HG03565 (cell line): ENCODE data around the gene PPP1R14B.
A peak's percentile ranks its signal among the peaks of the same experiment; 100 is the strongest.
"Not testable (repeated sequence)": the region's sequence is repeated elsewhere in the genome, so short reads cannot be mapped to it uniquely, and the experiment has no call there.

Experiments
- ATAC-seq: cut with Tn5 transposase; IDR thresholded peaks from one replicate; pipeline ENCODE4 v1.9.1; 2021; ENCODE audit warnings: mild to moderate bottlenecking, moderate library complexity; ENCODE audit not compliant: unreplicated experiment

PPP1R14B gene

GRCh38 chr11:64246621-64246870 is 197 bp downstream of the PPP1R14B start:
- ATAC-seq, result not testable (repeated sequence)

- ATAC-seq, result no peak
Observed at GRCh38 chr11:64245797-64246620, 734 bp downstream of the PPP1R14B start.

- ATAC-seq, result no peak
Observed at GRCh38 chr11:64245401-64245796, 1.3 kb downstream of the PPP1R14B start.

- no peak for ATAC-seq
Observed at GRCh38 chr11:64244966-64245365, 1.8 kb downstream of the PPP1R14B start.

- no peak for ATAC-seq
Observed at GRCh38 chr11:64244107-64244506, 2.6 kb downstream of the PPP1R14B start.

GRCh38 chr11:64243236-64243854 is 3.4 kb downstream of the PPP1R14B start:
- no peak for ATAC-seq

- peak; percentile 0 for ATAC-seq
Observed at GRCh38 chr11:64241491-64242374, 5.0 kb downstream of the PPP1R14B start.

- ATAC-seq, result peak; percentile 53
Observed at GRCh38 chr11:64241241-64241490, 5.6 kb downstream of the PPP1R14B start.

- peak; percentile 45 for ATAC-seq
Observed at GRCh38 chr11:64240435-64241240, 6.1 kb downstream of the PPP1R14B start, which contains the start of gene FKBP2. FKBP2 (plus strand) TSS chr11:64241095; CDS start chr11:64242388, 1,293 bp downstream.

- no peak for ATAC-seq
Observed at GRCh38 chr11:64239662-64240434, 6.9 kb downstream of the PPP1R14B start.

GRCh38 chr11:64238999-64239398 is 7.7 kb downstream of the PPP1R14B start:
- no peak for ATAC-seq

- no peak for ATAC-seq
Observed at GRCh38 chr11:64238076-64238475, 8.7 kb downstream of the PPP1R14B start.

- no peak for ATAC-seq
Observed at GRCh38 chr11:64237484-64237951, 9.2 kb downstream of the PPP1R14B start.

- no peak for ATAC-seq
Observed at GRCh38 chr11:64235437-64236161, 11.1 kb downstream of the PPP1R14B start.

GRCh38 chr11:64234647-64235379 is 11.9 kb downstream of the PPP1R14B start:
- ATAC-seq, result no peak

GRCh38 chr11:64233913-64234586 is 12.7 kb downstream of the PPP1R14B start, which contains the start of gene VEGFB:
VEGFB (plus strand) TSS chr11:64234584; CDS start chr11:64234834, 250 bp downstream.
- no peak for ATAC-seq

- ATAC-seq, result no peak
Observed at GRCh38 chr11:64232967-64233315, 13.8 kb downstream of the PPP1R14B start.
